ENCODE data around the gene ALG14.

DNA sequence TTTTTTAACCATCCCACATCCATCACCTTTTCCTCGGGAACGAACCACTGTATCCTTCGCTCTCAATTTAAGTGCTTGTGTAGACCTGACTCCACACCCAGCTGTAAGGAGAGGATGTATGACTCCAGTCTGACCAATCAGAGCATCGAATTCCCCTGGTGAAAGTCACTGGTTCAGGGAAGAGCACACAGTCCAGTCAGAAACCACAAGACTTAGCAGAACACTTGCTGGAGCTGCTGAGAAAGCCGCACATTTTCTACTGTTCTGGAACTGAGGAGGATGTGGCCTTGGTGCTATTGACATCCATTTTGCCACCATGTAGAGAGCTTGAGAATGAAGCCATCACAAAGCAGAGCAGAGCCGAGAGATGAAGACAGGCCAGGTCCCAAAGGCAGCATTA lies 86.0 kb downstream of the ALG14 start:
- TF ChIP-seq POLR2A (IDR thresholded peaks at IDR 0.05; ENCODE audit: borderline replicate concordance, extremely low read depth, insufficient read depth, insufficient read length) (no peak), SIN3A (IDR thresholded peaks at IDR 0.05; ENCODE audit: low read depth) (no peak)
- TF ChIP-seq, protein P1, sequence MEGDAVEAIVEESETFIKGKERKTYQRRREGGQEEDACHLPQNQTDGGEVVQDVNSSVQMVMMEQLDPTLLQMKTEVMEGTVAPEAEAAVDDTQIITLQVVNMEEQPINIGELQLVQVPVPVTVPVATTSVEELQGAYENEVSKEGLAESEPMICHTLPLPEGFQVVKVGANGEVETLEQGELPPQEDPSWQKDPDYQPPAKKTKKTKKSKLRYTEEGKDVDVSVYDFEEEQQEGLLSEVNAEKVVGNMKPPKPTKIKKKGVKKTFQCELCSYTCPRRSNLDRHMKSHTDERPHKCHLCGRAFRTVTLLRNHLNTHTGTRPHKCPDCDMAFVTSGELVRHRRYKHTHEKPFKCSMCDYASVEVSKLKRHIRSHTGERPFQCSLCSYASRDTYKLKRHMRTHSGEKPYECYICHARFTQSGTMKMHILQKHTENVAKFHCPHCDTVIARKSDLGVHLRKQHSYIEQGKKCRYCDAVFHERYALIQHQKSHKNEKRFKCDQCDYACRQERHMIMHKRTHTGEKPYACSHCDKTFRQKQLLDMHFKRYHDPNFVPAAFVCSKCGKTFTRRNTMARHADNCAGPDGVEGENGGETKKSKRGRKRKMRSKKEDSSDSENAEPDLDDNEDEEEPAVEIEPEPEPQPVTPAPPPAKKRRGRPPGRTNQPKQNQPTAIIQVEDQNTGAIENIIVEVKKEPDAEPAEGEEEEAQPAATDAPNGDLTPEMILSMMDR (IDR thresholded peaks at IDR 0.05 in 2 of 3, conservative IDR thresholded peaks at IDR 0.05 in 1 of 3; ENCODE audit: borderline replicate concordance in 1 of 3, insufficient read depth in 1 of 3, low read depth in 2 of 3, low read length in 2 of 3) = no peak

Measured in HCT116 (cell line).